Glutamatergic neuron (in vitro differentiated cells): ENCODE results near the gene BLOC1S2. TPM values are rescaled to one million over a fixed set of nuclear protein-coding genes. Genes with fewer than 3 reads are reported as not detected.

Source experiments
- DNase-seq: peaks from one replicate; pipeline ENCODE4 v3.0.0; 2022
- H3K27ac Mint-ChIP-seq: one replicate; pipeline ENCODE4 v1.8.0; 2020; ENCODE audit warnings: mild to moderate bottlenecking, mixed read lengths, inconsistent platforms; ENCODE audit not compliant: unreplicated experiment
- H3K27me3 Mint-ChIP-seq: one replicate; pipeline ENCODE4 v1.8.0; 2020; ENCODE audit warnings: mild to moderate bottlenecking, moderate library complexity, mixed read lengths, inconsistent platforms; ENCODE audit not compliant: unreplicated experiment
- H3K36me3 Mint-ChIP-seq: one replicate; pipeline ENCODE4 v1.8.0; 2020; ENCODE audit warnings: mild to moderate bottlenecking, mixed read lengths, inconsistent platforms; ENCODE audit not compliant: unreplicated experiment
- H3K4me1 Mint-ChIP-seq: one replicate; pipeline ENCODE4 v1.8.0; 2020; ENCODE audit warnings: mild to moderate bottlenecking, low read depth, mixed read lengths, inconsistent platforms; ENCODE audit not compliant: unreplicated experiment
- H3K4me3 Mint-ChIP-seq: one replicate; pipeline ENCODE4 v1.8.0; 2020; ENCODE audit warnings: mild to moderate bottlenecking, mixed read lengths, inconsistent platforms; ENCODE audit not compliant: unreplicated experiment
- H3K9me3 Mint-ChIP-seq: one replicate; pipeline ENCODE4 v1.8.0; 2020; ENCODE audit warnings: mild to moderate bottlenecking, moderate library complexity, mixed read lengths, inconsistent platforms; ENCODE audit not compliant: unreplicated experiment
- CTCF ChIP-seq: fragments of 200-600 bp; sonication (generic); IDR thresholded peaks from one replicate; pipeline ENCODE4 v1.5.0; 2021; ENCODE audit not compliant: partially characterized antibody, unreplicated experiment
- total RNA-seq: library from RNA; stranded (reverse); fragmentation: NEBNext Ultra II Directional; extraction: Animal tissue kit (Norgen Biotek cat#: 25700); gene quantifications from one replicate; pipeline ENCODE4 v1.2.1, GENCODE V29; 2021; ENCODE audit not compliant: unreplicated experiment

Gene BLOC1S2
- total RNA-seq, 1 donor from 2014 or later = 82.9 TPM

- Mint-ChIP-seq H3K27ac (no peak within 1 kb of the TSS), H3K27me3 (peaks cover 5% of the 10 kb centered on the region), H3K4me1 (peaks cover 13% of the 10 kb centered on the region), H3K4me3 (peak within 1 kb of the TSS; percentile 6), H3K9me3 (peaks cover 6% of the 10 kb centered on the region), H3K36me3 (no peaks in the 10 kb centered on the region)
- no peak for TF ChIP-seq CTCF
- peak; percentile 29 for DNase-seq
Measured at GRCh38 chr10:100330079-100330478, 43.6 kb upstream of the BLOC1S2 start, which contains the start of gene PKD2L1. Gene PKD2L1, minus strand, starts transcription at chr10:100330228. Its CDS starts 125 bp downstream, at chr10:100330103.

- Mint-ChIP-seq H3K36me3 (no peaks in the 10 kb centered on the region), H3K27ac (no peak overlapping the region), H3K4me3 (no peak overlapping the region), H3K4me1 (peaks cover 13% of the 10 kb centered on the region), H3K27me3 (peaks cover 5% of the 10 kb centered on the region), H3K9me3 (peaks cover 6% of the 10 kb centered on the region)
- DNase-seq = no peak
- no peak for TF ChIP-seq CTCF
Measured at GRCh38 chr10:100328198-100328597, 41.7 kb upstream of the BLOC1S2 start.

GRCh38 chr10:100327718-100328009 lies 41.2 kb upstream of the BLOC1S2 start:
- no peak for TF ChIP-seq CTCF
- no peak for DNase-seq
- no peak overlapping the region for H3K4me3 Mint-ChIP-seq
- H3K4me1 Mint-ChIP-seq = peaks cover 13% of the 10 kb centered on the region
- no peaks in the 10 kb centered on the region for H3K36me3 Mint-ChIP-seq
- H3K27me3 Mint-ChIP-seq = peaks cover 5% of the 10 kb centered on the region
- peaks cover 2% of the 10 kb centered on the region for H3K9me3 Mint-ChIP-seq
- no peak overlapping the region for H3K27ac Mint-ChIP-seq

GRCh38 chr10:100327007-100327717 lies 40.7 kb upstream of the BLOC1S2 start:
- no peak overlapping the region for H3K27ac Mint-ChIP-seq
- H3K4me3 Mint-ChIP-seq = no peak overlapping the region
- no peak for TF ChIP-seq CTCF
- peaks cover 11% of the 10 kb centered on the region for H3K4me1 Mint-ChIP-seq
- peaks cover 2% of the 10 kb centered on the region for H3K9me3 Mint-ChIP-seq
- peaks cover 4% of the 10 kb centered on the region for H3K27me3 Mint-ChIP-seq
- no peaks in the 10 kb centered on the region for H3K36me3 Mint-ChIP-seq
- DNase-seq = no peak

GRCh38 chr10:100325158-100325557 lies 38.7 kb upstream of the BLOC1S2 start:
- H3K27ac Mint-ChIP-seq = no peak overlapping the region
- H3K36me3 Mint-ChIP-seq = no peaks in the 10 kb centered on the region
- H3K9me3 Mint-ChIP-seq = peaks cover 2% of the 10 kb centered on the region
- DNase-seq = no peak
- no peaks in the 10 kb centered on the region for H3K27me3 Mint-ChIP-seq
- H3K4me1 Mint-ChIP-seq = peaks cover 2% of the 10 kb centered on the region
- H3K4me3 Mint-ChIP-seq = no peak overlapping the region
- no peak for TF ChIP-seq CTCF
